HPDE6-E6E7 (cell line): ENCODE measurements around the gene CST11.

Experiments
- DNase-seq: peaks from one replicate; pipeline ENCODE4 v3.0.0; 2011; ENCODE audit warnings: missing footprints; ENCODE audit errors: extremely low spot score

CST11 gene

DNA sequence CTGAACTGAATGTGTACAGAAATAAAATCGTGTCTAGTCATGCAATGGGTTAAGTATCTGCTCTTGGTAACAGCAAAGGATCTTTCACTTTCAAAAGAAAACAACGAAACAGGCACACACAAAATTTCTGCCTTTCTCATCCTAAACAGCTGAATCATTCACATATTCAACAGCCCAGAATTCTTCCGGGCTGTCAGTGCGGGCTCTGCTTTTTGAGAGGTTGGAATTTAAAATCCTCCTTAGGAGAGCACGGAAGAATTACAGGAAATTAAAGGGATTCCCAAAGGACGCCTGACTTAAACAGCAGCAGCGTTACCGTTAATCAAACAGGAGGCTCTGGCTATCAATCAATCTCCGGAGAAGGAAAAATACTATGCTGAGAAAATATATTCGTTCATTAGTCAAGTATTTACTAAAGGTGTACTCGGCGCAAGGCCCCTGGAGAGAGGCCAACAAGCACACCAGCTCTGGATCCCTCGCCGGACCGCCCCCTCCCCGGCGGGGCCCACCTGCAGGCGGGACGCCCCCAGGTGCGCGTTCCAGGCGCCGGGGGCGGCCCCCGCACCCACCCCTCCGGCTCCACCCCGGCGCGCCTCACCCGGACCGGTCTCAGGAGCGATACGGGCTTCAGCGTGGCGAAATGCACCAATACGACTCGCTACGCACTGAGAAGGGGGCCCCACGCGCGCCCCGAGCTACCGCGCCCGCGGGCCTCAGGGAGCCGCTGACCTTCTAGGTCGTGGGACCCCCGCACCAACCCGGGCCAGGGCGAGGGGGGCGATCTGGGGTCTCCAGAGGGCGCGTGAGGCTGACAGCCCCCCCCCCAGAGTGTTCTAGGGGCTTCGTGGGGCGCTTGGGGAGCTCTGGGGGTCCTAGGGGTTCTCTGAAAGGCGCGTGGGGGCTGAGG lies 32.4 kb downstream of the CST11 start:
- DNase-seq = peak; percentile 64

GRCh38 chr20:23419657-23419994 lies 33.0 kb downstream of the CST11 start:
- DNase-seq = no peak

DNA sequence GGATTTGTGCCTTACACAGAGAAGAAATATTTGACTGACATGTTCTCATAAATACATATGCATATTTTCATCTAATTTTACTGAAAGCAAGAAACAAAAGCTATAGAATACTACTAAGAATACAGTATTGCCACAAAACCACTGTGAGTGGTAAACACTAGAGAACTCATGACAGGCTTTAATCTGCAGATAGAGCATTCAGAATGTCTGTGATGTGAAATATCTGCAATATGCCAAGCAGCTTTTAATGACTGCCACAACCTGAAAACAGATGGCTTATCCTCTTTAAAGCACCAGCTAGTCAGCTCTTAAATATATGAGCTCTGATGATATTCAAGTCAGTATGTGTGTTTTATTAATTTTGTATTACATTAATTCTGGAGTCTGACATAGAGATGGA lies 34.8 kb downstream of the CST11 start:
- DNase-seq = no peak

GRCh38 chr20:23415959-23416583 lies 36.6 kb downstream of the CST11 start:
- peak; percentile 36 for DNase-seq

GRCh38 chr20:23415555-23415954 lies 37.1 kb downstream of the CST11 start:
- DNase-seq = no peak

DNA sequence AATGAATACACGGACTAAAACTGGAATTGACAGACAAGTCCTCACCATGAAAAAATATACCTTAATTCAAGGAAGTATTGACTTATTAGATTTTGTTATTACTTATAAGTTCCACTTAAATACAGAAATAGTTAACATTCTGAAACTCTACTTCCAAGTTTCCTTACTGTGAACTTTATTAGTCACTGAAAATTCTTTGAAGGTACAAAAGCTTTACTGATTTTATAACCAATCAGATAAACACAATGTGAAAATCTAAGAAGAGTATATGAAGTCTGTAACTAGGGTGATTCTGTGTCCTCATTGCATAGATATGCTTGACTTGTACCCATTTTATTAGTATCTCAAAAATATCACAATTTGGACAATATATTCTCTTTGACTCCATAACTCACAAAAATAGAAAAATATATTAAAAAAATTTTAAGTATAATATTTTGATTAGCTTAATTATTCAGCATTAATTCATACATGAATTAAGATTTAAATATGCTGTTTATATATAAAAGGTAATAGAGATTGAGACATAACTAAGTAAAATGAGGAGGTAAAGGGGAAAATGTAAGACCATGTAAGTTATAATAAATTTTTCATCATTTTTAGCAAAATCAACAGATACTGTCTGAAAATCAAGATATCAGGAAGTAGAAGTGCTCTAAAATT lies 38.0 kb downstream of the CST11 start:
- no peak for DNase-seq

GRCh38 chr20:23413862-23414422 lies 38.7 kb downstream of the CST11 start:
- DNase-seq = no peak

GRCh38 chr20:23412026-23412425 lies 40.6 kb downstream of the CST11 start:
- no peak for DNase-seq

- DNase-seq = no peak
Observed at GRCh38 chr20:23410916-23411695, 41.6 kb downstream of the CST11 start.

- no peak for DNase-seq
Observed at GRCh38 chr20:23409800-23410199, 42.9 kb downstream of the CST11 start.

- DNase-seq = no peak
Observed at GRCh38 chr20:23408957-23409356, 43.7 kb downstream of the CST11 start.

DNA sequence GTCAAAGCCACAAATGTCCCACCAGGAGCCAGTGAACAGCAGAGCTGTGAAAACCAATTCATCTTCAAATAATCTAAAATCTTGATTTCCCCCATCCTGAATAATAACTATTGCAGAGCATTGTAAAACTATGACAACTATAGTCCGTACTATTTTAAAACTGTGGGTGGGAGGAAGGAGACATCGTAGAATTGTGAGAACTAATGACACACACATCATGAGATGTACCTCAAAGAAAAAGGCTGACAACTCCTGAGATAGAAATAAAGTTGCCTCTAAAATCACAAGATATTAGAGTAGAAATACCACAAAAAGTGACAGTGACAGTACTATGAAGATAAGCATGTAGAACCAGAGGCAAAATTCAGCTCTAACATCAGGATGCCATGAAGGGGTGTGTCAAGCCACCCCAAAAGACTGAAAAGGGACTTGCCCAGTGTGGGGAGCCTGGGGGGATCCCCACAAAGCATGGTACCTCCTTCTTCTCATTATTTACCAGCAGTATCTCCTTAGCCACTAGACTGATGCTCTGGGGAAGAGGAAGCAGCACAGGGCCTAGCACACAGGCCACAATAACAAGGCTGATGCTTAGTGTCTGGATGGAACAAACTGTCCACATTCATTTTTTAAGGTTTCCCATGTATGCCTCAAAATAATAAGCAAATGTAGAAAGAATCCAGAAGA lies 44.8 kb downstream of the CST11 start:
- no peak for DNase-seq

- DNase-seq = no peak
Observed at GRCh38 chr20:23406880-23407279, 45.8 kb downstream of the CST11 start.

DNA sequence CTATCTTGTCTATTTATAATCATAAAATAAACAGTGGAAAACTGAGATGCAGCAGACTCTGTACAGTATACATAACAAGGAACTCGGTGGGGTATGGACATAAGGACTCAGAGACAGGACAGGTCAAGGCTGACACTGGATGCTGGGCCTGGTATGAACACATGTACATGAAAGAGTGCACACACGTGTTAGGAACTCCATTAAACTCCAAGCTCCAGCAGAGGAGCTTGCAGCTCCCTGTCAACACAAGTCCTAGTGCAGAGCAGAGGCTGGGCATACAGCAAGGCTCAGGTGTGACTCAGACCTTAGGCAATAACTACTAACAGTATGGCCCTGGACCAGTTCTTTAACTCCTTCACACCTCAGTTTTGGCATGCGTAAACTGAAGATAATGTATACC lies 48.5 kb downstream of the CST11 start:
- peak; percentile 64 for DNase-seq

- DNase-seq = no peak
Observed at GRCh38 chr20:23403751-23404150, 48.9 kb downstream of the CST11 start.

- no peak for DNase-seq
Observed at GRCh38 chr20:23401051-23401450, 51.6 kb downstream of the CST11 start.
